COLO668 (cell line): Measurements from ENCODE around the gene ERFE.
"Not testable (repeated sequence)": the region's sequence is repeated elsewhere in the genome, so short reads cannot be mapped to it uniquely, and the experiment has no call there.

ENCODE experiments used
- DNase-seq: peaks from one replicate; lab custom pipeline; 2025; ENCODE audit not compliant: unreplicated experiment; lab: John Stamatoyannopoulos, UW

Gene ERFE, protein sequence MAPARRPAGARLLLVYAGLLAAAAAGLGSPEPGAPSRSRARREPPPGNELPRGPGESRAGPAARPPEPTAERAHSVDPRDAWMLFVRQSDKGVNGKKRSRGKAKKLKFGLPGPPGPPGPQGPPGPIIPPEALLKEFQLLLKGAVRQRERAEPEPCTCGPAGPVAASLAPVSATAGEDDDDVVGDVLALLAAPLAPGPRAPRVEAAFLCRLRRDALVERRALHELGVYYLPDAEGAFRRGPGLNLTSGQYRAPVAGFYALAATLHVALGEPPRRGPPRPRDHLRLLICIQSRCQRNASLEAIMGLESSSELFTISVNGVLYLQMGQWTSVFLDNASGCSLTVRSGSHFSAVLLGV

DNA sequence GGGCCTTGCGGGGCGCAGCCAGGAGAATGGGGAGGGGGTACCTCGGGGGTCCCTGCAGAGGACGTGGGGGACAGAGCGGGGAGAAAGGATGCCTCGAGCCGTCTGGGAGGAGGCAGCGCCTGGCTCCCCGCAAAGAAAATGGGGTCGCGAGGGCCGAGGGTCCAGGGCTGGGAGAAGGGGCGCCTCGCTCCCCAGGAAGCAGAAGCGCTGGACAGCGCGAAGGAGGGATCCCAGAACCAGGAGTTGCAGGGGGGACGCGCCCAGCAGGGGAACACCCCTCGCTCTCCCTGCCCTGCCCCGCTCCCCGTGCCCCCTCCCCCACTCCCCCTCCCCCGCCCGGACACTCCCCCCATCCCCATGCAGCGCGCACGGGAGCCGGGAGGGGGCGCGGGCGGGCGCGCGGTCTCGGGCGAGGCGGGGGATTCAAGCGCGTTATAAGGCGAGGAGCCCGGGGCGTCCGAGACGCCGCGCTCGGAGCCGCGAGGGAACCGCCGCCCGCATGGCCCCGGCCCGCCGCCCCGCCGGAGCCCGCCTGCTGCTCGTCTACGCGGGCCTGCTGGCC is at the start of gene ERFE:
Gene ERFE, plus strand, starts transcription at position 462 of the 562 bp plus-strand sequence. Its CDS starts 38 bp downstream, at position 500.
- DNase-seq: peak; percentile 83

DNA sequence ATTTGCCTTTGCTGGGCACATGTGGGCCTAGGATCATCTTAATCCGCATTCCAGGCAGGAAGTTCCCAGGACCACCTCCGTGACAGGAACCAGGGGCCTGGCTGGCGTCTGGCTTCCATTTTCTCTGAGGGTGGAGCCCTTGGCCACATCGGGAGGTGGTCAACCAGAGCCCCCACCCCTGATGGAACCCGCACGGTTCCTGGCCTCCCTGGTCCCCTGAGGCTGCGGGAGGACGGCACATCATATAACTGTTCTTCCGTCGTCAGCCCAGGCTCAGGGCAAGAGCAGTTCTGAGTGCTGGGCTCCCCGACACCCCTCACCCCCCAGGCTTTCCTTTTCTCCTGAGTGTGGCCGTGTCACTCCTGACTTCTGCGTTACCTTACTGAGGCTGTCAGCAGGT is 45.2 kb upstream of the ERFE start:
- no peak for DNase-seq

DNA sequence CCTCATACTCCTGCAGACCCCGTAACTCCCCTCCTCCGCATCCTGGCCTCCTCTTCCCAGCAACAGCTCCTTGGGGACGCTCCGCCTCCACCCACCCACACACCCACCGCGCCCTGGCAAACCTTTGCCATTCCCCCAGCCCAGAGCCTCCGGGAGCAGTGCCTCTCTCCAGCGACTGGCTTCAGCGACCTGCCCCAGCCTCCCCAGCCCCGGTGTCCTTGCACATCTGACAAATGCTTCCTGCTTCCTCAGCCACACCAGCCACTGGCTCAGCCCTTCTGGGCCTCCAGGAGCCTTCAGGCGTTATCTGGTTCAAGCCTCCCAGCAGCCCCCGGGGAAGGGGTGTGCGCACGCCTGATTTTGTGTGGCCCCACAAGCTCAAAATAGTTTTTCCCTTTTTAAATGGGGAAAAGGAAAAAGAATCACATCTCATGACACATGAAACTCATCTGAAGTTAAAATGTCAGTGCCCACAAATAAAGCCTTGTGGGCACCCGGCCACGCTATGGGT is 44.4 kb upstream of the ERFE start:
- no peak for DNase-seq

GRCh38 chr2:238114851-238115660 is 43.7 kb upstream of the ERFE start:
- no peak for DNase-seq

DNA sequence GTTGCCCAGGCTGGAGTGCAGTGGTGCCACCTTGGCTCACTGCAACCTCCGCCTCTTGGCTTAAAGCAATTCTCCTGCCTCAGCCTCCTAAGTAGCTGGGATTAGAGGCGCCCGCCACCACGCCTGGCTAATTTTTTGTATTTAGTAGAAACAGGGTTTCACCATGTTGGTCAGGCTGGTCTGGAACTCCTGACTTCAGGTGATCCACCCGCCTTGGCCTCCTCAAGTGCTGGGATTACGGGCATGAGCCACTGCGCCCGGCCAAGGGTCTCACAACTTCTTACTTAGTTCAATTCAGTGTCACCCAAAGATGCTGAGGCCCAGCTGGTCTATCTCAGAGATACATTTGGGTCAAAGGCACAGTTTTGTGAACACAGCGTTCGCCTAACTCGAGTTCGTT is 43.1 kb upstream of the ERFE start:
- not testable (repeated sequence) for DNase-seq

- no peak for DNase-seq
Observed at GRCh38 chr2:238116298-238117198, 42.2 kb upstream of the ERFE start.

- no peak for DNase-seq
Observed at GRCh38 chr2:238117199-238118154, 41.3 kb upstream of the ERFE start.

DNA sequence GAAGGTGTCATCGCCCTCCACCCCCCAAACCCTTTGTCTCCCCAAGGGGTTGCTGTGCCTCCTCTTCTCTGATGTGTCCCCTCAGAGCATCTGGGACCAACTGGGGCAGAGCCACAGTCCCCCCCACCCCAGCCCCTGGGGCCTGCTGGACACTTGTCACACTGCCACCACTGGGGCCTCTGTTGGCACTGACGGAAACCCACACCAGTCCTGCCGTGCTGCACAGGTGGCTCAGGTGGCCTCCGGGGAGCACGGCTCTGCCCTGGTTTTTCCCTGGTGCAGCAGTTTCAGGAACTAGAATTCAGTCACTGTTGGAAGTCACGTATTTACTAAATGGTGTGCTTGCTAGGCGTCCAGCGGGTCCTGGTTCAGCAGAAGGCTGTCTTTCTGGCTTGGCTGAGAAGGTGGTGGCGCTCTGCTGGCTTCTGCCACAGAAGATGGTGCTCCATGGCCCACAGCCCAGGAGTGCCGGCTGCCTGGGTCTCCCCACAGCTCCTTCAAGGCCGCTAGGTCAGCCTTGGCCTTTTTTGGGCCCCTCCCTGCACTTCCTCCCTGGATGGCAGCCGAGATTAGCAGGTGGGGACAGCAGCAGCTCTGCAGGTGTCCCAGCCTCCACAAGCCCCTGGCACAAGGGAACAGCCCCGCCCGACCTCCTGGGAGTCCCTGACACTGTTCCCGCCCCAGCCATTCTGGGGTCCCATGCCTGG is 38.9 kb upstream of the ERFE start:
- DNase-seq: no peak

DNA sequence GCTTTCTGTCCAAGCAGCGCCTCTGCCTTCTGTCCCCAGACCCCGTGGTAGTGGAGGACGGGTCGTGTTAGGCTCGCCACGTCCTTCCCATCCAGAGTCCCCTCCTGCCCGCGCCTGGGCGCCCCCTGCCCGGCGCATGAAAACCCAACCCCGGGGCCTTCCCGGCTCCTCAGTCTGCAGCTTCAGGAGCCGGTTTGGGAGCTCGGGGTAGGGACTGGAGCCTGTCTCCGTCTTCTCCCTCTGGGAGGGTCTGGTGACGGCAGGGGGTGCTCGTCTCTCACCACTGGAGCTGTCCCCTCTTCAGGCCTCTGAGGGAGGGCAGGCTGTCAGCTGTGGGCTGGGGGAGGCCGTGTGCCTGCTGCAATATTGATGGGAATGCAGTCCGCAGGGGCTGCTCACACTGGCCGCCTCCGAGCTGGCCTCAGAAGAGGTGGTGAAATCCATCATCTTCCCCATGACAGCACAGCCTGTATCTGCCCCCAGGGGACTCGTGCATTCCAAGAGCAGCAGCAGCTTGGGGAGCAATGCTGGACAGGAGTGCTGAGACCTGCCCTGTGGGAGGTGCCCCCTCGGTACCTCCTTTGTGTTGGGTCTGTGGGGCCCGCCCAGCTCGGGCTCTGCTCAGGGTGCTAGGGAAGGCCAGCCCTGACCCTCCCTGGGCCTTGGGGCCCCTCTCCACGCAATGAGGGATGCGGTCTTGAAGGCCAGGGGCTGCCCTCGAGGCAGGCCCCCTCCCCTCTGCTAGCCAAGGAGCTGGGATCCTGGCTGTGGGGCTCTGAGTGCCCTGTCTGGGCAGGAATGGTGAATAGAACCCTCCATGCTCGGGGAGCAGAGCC is 38.1 kb upstream of the ERFE start:
- DNase-seq: no peak

- no peak for DNase-seq
Observed at GRCh38 chr2:238121511-238122286, 37.1 kb upstream of the ERFE start.

DNA sequence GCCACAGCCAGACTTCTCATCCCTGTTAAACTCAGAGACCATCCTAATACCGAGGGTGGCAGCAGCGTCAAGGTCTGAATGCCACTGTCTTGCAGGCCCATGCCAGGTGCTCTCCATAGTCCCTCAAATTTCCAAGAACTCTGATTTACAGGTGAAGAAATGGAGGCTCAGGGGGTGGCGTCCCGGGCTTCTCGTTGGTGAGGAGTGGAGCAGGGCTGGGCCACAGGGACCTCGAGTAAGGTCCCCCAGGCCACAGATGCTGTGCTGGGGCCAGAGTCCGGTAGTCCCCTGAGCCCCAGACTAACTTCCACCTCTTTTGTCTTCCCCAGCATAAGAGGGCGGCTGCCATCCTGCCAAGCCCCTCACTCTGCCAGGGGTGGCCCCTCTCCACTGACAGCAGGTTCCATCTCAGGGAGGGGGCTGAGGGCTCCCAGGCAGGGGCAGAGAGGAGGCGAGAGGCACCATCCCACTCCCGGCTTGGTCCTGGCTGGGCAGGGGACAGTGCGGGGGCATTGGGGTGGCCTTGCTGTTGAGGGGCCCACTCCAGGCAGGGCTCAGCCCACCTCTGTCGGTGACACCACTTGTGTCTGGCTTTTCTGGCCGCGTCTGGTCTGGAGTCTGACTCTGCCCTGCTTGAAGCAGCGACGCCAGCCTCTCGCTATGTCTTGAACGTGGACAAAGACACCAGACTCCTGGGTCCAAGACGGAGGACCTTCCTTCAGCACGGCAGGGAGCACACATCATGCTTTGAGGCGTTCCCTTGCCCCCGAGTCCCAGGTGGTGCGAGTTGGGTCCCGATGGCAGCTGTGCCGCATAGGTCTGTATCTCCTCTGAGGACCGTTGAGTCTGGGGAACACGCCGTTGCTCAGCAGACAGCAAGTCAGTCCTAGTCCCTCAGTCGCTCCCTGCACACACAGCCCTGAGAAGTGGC is 36.2 kb upstream of the ERFE start:
- no peak for DNase-seq

DNA sequence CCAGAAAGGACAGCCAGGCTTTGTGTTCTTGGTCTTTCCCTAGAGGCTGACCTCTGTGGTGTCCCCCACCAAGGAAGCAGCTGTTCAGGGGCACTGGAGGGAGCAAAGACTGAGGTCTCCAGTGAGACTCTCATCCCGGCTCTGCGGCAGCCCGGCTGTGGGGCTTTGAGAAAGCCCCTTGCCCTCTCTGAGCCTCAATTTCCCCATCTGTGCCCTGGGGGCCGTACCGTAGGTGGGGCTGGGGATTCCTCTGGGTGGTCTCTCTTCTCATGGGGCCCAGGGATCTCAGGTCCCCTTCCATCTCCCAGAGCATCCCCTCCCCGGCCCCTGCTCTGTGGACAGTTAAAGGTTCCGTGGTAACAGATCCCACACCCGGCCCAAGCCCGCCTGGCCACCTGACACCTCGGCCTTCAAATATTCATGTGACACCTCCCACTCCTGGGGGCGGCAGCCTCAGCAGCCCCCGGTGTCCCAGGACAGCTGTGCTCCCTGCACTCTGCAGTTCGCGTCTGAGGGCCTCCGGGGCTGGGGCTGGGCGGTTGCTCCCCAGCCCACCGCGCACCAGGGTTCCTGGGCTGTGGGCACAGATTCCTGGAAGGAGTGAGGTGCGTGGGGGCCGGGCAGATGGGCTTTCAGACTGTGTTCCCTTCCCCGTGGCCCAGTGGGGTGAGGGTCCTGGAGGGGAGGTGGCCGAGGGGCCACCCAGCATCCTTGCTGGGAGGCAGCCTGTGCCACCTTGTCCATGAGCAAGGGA is 35.4 kb upstream of the ERFE start:
- DNase-seq: no peak

- no peak for DNase-seq
Observed at GRCh38 chr2:238123991-238124470, 34.7 kb upstream of the ERFE start.

GRCh38 chr2:238124488-238125126 is 34.2 kb upstream of the ERFE start:
- no peak for DNase-seq
